Suppressor macrophage treated with lipopolysaccharide for 4 hours (primary cell): ENCODE measurements around the gene RPS3.
A peak's percentile ranks its signal among the peaks of the same experiment; 100 is the strongest.
"Not testable (repeated sequence)": the region's sequence is repeated elsewhere in the genome, so short reads cannot be mapped to it uniquely, and the experiment has no call there.

Experiments used
- DNase-seq: peaks from one replicate; pipeline ENCODE4 v3.0.0-alpha.2; 2020

RPS3 gene

DNA sequence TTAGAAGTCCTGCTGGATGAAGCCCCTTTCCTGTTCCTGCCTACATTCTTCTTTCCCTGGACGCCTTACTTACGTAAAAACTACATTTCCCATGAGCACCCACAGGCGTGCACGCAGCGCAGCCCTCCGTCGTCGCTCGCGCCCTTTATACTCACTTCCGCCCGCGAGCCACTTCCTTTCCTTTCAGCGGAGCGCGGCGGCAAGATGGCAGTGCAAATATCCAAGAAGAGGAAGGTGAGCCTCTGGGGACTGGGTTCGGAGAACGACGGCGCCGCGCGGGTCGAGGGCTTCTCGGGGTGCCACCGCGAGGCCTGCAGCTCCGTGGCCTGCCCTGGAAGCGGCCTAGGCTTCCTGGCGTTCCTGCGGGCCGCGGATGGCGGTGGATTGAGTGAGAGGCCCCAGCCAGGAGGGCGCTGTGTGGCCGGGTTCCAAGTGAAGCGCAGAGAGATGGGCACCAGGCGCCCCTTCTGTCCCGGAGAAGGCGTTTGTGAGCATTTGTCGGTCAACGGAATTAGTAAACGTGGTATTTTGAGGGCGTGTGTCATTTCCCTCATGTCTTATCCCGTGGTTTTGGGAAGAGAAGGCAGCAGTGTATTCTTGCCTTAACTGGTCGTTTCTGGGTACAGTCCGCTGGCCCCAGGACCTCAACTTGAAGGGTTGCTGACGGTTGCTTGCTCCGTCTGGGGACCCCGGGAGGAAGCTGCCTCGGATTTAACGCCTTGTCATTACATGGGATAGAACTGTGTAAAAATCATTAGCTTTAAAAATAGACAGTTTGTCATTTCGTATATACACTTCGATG lies at the start of gene RPS3:
Gene RPS3, plus strand, starts transcription at position 175 of the 802 bp plus-strand sequence. Its CDS starts 30 bp downstream, at position 205.
- DNase-seq = peak; percentile 95

DNA sequence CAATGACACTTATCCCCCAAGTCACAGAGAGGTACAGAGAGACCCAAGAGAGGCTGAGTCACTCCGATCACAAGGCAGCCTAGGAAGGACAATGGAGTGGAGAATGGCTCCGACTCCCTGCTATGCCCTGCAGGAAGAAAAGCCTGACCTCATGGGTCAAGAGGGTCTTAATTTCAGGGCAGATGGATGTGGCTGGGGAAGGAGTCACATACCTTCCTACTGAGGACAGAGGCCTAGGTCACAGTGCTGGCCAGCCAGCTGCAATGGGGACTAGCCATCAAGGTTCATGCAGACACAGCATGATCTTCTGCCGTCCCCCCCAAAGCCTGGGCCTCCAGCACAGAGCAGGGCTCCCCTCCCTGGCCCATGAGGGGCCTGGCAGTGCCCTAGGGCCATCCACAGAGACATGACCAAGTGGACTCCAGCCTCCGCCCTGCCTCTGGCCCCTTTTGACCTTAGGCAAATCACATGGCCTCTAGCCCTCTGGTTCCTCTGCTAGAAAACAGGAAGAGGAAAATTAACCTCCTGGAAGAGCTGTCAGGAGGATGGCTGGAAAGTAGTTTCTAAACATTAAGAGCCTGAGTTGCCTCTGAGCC lies 49.7 kb upstream of the RPS3 start:
- peak; percentile 78 for DNase-seq

DNA sequence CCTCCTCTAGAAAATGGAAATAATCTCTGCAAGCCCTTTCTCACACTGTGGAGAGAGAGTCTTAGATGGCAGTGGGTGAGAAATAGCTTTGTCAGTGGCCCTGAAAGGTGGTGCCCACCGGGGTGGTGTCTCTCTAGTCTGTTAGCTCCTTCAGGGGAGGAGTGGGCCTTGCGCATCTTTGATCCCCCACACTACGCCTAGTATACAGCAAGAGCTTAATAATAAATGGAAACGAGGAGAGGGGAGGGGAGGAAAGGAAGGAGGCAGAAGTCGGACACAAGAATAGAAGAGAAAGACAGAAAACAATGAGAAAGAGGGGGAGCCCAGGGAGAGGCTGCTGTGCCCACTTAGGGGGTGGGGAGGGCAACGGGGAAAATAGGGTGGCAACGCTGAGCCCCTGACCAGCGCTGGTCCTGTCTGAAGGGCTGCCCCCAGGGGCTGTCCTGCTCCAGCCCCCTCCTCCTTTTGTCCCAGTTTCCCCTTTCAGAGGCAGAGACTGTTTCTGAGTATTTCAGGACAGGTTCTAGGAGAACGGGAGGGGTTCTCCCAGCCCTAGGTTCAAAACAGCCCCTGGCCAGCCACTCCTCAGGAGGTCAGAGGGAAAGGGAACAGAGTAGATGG lies 49.1 kb upstream of the RPS3 start:
- no peak for DNase-seq

DNA sequence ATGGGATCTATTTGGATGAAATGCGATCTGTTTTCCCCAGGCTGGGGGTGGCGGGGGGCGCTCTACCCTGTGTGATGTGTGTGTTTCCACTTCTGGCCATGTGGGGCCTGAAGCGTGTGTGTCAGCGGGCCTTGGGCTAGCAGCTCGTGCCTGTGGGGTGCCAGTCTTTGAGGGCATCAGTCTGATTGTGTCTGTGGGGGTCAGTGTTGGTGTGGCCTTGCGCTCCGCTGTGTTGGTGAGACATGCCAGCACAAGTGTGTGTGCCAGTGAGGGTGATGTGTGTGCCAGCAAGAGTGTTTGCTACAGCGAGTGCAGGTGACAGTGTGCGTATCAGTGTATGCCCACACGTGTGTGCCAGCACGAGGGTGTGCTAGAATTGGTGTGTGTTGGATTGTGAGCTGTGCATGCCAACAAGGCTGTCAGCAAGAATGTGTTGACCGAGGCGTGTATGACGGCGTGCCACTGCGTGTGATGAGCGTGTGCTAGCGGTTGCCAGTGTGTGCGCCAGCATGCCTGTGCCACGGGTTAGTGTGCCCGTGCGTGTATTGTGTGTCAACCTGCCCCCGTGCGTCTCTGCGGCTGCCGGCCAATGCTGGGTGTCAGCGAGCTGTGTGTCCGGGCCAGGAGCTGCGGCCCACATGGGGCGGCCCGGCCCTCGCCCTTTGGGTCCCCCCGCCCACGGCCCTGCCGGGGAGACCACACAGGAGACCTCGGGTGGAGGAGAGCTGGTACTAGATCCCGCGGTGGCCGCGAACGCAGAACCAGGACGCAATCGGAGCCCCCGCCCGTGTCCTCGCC lies 48.4 kb upstream of the RPS3 start:
- peak; percentile 45 for DNase-seq

DNA sequence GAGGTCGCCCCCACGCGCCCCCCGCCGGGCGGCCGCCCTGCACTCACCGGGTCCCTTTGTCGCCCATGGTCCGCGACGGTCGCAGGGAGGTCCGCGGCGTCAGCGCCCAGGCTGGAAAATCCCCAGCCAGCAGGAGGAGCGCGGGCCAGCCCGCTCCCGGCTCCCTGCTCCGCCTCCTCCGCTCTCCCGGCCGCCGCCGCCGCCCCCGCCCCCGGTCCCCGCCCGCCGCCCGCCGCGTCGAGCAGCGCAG lies 47.9 kb upstream of the RPS3 start, which contains the start of gene ARRB1:
Gene ARRB1, minus strand, starts transcription at position 121 of the 250 bp plus-strand sequence. Its CDS starts 54 bp downstream, at position 67.
- DNase-seq = no peak

DNA sequence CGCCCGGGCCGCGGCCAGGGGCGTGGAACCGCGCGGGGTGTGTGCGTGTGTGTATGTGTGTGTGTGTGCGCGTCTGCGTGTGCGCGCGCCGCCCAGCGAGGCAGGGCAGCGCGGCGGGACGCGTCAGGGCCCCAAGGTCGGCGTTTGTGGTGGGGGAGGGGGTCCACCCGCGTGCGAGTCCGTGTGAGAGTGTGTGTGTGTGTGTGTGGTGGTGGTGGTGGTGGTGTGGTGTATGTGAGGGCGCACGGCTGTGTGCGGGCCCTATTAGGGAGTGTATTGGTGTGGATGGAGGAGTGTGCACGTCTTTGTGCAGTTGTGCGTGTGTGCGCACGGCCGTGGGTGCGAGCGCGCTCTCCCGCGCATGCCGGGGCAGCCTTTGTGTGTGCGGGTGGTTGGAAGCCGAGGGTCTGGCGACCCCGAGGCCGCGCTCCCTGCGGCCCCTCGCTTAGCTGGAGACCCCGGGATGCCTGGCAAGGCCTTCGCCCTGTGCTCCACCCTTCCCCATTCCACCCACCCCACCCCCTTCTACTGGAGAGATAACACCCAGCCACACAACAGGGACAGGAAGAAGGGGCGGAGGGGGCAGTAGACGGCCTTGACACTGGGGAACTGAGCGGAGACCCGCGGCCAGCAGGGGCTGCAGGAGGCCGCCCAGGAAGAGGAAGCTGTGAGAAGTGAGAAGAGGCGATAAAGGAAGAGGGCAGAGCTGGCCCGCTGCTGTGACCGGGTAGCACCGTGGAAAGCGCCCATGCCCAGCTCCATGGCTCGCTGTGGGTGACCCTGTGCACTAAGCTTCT lies 47.3 kb upstream of the RPS3 start:
- peak; percentile 84 for DNase-seq

DNA sequence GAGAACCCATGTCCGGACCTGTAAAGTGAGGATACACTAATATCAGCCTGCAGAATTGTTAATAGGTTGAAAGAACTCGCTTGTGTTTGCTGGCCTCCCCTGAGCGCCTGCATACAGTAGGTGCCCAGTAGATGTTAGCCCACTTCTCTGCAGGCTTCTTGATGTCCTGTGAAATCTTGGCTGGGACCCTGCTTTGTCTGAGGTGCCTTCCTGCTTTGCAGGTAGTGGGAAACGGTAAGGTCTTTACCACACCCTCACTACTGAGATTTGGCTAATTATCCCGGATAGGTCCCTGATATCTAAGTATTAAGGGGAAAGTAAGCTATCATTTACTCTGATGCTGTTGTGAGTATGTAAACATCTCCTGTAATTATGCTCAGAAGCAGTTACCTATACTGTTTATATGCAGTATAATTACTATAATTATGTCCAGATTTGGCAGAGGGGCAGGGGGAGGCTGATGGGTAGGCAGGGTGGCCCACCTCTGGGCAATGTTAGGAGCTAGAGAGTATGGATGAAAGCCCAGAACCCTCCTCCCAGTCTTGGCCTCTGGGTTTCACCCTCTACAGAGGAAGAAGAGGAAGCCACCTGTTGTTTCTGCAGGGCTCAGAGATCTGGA lies 46.6 kb upstream of the RPS3 start:
- DNase-seq = no peak

DNA sequence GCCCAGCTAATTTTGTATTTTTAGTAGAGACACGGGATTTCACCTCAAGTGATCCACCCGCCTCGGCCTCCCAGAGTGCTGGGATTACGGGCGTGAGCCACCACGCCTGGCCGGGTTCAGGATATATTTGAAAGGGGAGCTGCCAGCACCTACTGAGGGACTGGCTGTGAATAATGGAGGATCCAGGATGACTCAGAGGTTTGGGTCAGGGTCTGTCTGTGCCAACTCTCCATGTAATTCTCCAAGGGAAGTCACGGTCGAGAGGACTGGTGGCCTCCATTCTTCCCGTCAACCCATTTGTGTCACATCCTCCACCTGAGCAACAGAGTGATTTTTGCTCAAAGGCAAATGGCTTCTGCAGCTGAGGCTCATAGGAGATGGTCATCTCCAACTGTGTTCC lies 44.3 kb upstream of the RPS3 start:
- DNase-seq = no peak

DNA sequence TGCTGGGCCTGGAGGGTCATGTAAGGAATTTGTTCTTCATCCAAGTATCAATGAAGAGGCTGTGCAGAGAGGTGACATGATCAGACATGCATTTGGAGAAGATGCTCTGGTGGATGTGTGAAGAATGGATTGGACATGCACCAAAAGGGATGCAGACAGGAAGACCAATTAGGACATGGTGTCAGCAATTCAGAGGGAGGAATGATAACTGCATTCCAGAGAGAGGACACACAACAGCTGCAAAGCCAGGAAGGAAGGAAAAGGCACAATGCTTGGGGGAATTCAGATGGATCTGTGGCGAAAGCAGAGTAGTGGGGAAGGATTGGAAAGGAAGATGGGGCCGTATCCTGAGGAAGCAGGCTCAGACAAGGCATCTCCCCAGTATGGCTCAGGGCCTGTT lies 42.7 kb upstream of the RPS3 start:
- no peak for DNase-seq

DNA sequence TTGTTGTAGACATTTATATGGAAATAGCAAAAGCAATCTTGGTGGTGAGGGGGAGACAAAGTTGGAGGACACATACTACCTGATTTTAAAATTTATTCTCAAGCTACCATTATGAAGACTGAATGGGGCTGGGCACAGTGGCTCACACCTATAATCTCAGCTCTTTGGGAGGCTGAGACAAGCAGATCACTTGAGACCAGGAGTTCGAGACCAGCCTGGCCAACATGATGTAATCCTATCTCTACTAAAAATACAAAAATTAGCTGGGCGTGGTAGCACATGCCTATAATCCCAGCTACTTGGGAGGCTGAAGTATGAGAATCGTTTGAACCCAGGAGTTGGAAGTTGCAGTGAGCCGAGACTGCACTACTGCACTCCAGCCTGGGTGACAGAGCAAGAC lies 37.0 kb upstream of the RPS3 start:
- not testable (repeated sequence) for DNase-seq

DNA sequence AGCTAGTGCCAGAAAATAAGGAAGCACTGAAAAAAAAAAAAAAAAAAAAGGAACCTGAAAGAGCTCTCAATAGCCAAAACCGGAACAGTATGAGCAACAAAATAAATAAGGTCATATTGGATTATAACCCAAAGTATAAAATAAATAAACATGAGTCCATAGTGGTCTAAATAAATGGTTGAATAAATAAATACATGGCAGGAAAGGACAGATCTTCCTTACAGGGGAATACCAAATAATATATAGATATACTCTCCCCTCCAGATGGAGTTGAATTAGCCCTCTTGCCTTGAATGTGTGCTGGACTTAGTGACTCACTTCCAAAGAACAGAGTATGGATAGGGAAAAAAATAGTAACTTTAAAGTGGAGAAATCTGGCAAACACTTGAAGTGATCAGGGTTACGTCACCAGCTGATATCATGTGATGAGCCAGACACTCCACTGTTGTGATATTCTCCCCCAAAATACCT lies 33.6 kb upstream of the RPS3 start:
- DNase-seq = peak; percentile 83

DNA sequence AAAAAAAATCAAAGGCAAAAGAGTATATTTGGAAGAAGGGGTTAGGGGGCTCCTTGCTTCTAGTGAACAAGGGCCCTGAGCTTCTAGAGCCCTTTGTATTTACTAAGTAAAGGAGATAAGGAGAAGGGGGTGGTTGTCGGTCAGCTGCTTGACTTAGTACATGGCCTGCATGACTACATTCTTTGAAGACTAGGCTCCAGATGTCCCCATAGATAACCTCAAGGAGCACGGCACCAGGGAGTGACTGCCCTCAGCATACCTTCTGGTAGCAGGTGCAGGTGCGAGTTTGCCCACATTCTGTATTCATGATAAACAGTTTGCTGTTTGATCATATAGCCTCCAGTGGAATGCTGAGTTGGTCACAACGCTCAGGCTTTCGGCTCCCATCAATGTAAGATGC lies 32.5 kb upstream of the RPS3 start:
- not testable (repeated sequence) for DNase-seq

DNA sequence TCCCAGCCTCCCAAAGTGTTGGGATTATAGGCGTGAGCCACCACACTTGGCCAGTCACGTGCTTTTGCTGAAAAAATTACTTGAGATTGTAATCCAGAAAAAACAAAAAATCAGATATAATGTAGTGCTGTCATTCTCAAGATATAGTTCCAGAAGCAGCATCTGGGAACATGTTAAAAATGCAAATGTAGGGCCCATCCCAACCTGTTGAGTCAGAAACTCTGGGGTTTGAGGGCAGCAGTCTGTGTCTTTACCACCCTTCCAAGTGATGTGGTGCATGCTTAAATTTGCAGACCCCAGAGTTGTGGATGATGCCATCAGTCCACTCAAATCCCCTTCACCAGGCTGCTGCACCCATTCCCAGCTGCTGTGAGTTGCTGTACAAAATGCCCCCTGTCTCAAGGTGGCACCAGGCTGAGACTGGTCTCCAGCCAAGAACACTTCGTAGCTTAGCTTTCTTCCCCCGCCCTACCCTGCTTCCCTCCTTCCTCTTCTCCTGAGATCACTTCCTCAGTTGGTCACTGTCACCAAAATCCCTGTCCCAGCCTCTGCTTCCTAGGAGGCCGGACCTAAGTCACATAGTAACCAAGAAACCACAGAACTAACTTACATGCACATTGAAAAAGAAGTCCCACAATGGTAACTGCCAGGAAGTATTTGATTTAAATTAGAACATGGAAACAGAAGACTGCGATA lies 29.6 kb upstream of the RPS3 start:
- DNase-seq = peak; percentile 82

DNA sequence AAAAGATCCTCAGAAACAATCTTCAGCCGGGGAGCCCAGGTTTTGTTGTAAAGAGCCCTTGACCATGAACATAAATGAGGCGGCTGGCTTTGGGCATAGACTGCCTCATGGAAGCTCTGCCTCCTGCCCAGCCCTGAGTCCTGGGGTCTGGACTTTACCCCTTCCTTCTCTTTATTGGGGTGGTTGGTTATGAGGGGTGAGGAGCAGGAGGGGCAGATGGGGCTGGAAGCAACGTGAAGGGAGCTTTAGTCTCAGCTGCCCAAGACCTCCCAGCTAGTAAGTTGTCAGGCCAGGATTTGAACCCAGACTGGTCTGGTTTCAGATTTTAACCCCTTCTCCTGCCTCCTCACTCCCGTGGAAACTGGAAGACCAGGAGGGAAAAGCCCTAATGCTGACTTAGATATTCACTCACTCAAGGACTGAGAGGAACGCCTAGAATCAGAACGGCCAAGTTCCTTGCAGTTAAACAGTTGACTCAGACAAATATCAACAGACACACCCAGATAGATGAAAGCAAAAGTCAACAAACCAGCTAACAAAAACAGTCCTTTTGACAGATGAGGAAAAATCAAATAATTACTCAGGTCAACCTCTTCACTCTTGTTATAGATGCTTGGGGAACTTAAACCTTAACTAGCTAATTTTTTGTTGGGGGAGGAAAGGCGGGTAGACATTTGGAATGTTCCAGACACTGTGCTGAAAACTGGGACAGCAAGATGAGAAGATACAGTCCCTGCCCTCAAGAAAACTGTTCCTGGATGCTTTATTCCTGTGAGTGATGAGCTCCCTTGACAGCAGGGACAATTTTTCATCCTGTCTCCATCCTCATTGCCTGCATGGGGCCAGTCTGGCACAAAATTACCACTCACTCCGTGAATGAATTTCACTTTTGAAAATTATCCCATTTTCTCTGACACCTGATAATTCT lies 27.1 kb upstream of the RPS3 start:
- DNase-seq = peak; percentile 61

DNA sequence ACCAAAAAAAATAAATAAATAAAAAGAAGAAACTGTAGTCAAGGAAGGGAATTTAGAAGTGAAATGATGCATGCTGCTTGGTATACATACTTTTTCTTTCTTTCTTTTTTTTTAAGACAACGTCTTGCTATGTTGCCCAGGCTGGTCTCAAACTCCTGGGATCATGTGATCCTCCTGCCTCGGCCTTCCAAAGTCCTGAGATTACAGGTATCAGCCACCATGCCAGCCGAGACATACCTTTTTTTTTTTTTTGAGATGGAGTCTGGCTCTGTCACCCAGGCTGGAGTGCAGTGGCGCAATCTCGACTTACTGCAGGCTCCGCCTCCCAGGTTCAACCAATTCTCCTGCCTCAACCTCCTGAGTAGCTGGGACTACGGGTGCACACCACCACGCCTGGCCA lies 26.1 kb upstream of the RPS3 start:
- no peak for DNase-seq

DNA sequence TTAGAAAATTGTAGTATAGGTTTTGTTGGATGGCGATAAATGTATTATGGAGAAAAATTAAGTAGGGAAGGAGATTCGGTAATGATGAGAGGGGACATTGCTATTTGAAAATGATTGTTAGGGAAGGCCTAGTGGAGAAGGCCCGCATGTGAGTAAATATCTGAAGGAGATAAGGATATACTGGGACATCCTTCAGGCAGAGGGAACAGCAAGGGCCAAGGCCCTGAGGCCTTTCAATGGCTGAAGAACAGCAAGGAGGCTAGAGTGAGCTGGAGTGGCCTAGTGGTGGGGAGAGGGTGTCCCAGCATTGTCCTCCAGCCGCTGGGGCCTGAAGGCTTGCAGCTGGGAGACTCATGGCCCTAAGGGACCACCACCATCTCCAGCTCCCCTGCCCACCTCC lies 24.7 kb upstream of the RPS3 start:
- DNase-seq = no peak

DNA sequence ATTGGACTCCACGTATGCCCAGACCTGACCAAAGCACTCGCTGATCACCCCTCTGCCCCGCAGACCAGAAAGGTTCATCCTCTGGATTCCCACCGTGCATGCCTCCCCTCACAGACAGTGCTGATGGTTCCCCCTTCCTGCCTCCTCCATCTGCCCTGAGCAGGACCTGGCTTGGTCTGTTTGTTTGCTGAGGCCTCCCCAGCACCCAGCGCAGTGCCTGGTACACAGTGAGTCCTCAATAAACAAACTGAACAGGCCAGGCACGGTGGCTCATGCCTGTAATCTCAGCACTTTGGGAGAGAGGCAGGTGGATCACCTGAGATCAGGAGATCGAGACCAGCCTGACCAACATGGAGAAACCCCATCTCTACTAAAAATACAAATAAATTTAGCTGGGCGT lies 23.7 kb upstream of the RPS3 start:
- no peak for DNase-seq

DNA sequence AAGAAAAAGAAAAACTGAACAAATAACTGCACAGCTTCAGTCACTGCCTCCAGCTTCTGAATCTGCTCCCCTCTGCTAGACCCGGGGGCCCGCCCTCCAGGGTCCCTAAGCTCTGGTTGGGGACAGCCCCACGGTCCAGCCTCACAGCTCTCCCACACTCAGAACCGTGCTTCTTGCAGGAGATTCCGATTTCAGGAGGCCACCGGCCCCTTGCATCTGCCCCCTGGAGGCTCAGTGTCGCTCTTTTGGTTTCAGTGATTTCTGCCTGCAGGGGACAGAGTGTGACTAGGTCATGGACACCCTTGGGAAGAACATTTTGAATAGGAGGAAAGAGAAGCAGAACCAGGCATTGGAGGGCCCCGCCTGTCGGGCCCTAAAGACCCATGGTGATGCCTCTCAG lies 23.1 kb upstream of the RPS3 start:
- no peak for DNase-seq

DNA sequence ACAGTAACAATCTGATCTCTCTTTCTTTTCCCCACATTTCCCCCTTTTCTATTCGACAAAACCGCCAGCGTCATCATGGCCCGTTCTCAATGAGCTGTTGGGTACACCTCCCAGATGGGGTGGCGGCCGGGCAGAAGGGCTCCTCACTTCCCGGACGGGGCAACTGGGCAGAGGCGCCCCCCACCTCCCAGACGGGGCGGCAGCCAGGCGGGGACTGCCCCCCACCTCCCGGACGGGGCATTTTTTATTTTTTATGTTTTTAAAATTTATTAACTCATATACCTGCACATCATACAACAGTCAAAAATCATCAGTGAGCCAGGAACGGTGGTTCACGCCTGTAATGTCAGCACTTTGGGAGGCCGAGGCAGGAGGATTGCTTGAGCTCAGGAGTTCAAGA lies 20.5 kb upstream of the RPS3 start:
- DNase-seq = not testable (repeated sequence)

DNA sequence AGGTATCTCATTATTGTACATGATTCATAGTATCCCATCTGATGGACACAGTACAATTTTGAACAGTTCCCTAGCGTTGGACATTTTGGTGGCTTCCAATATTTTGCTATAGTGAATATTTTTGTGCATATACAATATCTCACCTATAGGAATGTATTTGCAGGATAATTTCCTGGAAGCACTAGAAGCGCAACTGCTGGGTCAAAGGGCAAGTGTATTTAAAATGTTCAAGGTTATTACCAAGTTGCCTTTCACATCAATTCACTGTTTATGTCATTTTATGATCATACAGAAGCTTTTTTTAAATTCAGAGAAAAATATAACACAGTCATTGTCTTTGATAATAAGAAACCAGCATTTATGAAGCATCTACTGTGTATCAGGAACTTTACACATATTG lies 19.1 kb upstream of the RPS3 start:
- DNase-seq = no peak
